H1 (cell line): Measurements from ENCODE around the gene PHRF1. TPM values are rescaled to one million over a fixed set of nuclear protein-coding genes. Genes with fewer than 3 reads are reported as not detected.

ENCODE experiments used
- CTCF ChIA-PET: fragments of 300-600 bp; sonication (Branson Sonifier 250); formaldehyde crosslinking; loops from one replicate; lab custom pipeline; 2021; ENCODE audit not compliant: partially characterized antibody; lab: Charles Lee
- POLR2A ChIA-PET: fragments of 300-600 bp; sonication (Branson Sonifier 250); formaldehyde crosslinking; loops from one replicate; lab custom pipeline; 2021; ENCODE audit warnings: inconsistent platforms; ENCODE audit not compliant: partially characterized antibody; lab: Charles Lee
- DNase-seq, 2 experiments: peaks; one replicate each; pipeline versions ENCODE4 v3.0.0 to v3.0.0-alpha.2; 2010 to 2022; ENCODE audit warnings: low spot score in 2 of 2, low read depth in 1 of 2, mixed read lengths in 1 of 2
- FAIRE-seq: peaks from 2 replicates; lab custom pipeline; 2011; peaks lifted over from hg19 to GRCh38; lab: Jason Lieb, UNC
- H2AFZ ChIP-seq: 2 replicates; pipeline ENCODE4 v1.8.1; 2012; ENCODE audit warnings: low read length, inconsistent platforms
- H2AK5ac ChIP-seq: 2 replicates; pipeline ENCODE4 v1.6.1; 2013; ENCODE audit warnings: low read depth, low read length
- H2BK120ac ChIP-seq: replicated peaks from 2 replicates; pipeline ENCODE3; 2013; ENCODE audit warnings: low read depth, low read length, inconsistent platforms
- H2BK12ac ChIP-seq: 2 replicates; pipeline ENCODE4 v1.6.1; 2013; ENCODE audit warnings: low read depth, low read length
- H2BK15ac ChIP-seq: 2 replicates; pipeline ENCODE4 v1.6.1; 2013; ENCODE audit warnings: low read length
- H2BK20ac ChIP-seq: 2 replicates; pipeline ENCODE4 v1.6.1; 2013; ENCODE audit warnings: low read length
- H2BK5ac ChIP-seq: 2 replicates; pipeline ENCODE4 v1.6.1; 2013; ENCODE audit warnings: low read depth, low read length
- H3K14ac ChIP-seq: 2 replicates; pipeline ENCODE4 v1.6.1; 2013; ENCODE audit warnings: inconsistent platforms; ENCODE audit not compliant: insufficient read length
- H3K18ac ChIP-seq: 2 replicates; pipeline ENCODE4 v1.6.1; 2013; ENCODE audit warnings: low read length; ENCODE audit errors: extremely low read depth
- H3K23ac ChIP-seq: 2 replicates; pipeline ENCODE4 v1.6.1; 2013; ENCODE audit warnings: inconsistent platforms; ENCODE audit not compliant: insufficient read length
- H3K23me2 ChIP-seq: 2 replicates; pipeline ENCODE4 v1.6.1; 2013; ENCODE audit warnings: low read depth, low read length
- H3K27ac ChIP-seq: 2 replicates; pipeline ENCODE4 v1.6.1; 2011; ENCODE audit warnings: low read depth, low read length, inconsistent platforms
- H3K27me3 ChIP-seq, 4 experiments: replicated peaks in 1 of 4; 1 replicate in 1 of 4; 2 replicates in 3 of 4; pipeline versions ENCODE4 v1.6.1 to v1.8.1; 2011 to 2013; ENCODE audit warnings: low read length in 3 of 4, mild to moderate bottlenecking in 3 of 4, inconsistent platforms in 2 of 4, mixed read lengths in 2 of 4, moderate library complexity in 1 of 4; ENCODE audit not compliant: control insufficient read depth in 3 of 4, insufficient read depth in 3 of 4; ENCODE audit errors: extremely low read depth in 1 of 4
- H3K36me3 ChIP-seq, 4 experiments: 2 replicates each; pipeline versions ENCODE4 v1.6.1 to v1.8.1; 2011 to 2013; ENCODE audit warnings: mild to moderate bottlenecking in 4 of 4, low read length in 3 of 4, moderate library complexity in 2 of 4, control low read depth in 1 of 4, inconsistent platforms in 1 of 4; ENCODE audit not compliant: insufficient read depth in 4 of 4, control insufficient read depth in 2 of 4
- H3K4ac ChIP-seq: replicated peaks from 2 replicates; pipeline ENCODE3; 2013; ENCODE audit warnings: low read length, low read depth, mixed read lengths, inconsistent platforms; ENCODE audit not compliant: insufficient read length
- H3K4me1 ChIP-seq, 4 experiments: replicated peaks in 1 of 4; 1 replicate in 1 of 4; 2 replicates in 3 of 4; pipeline versions ENCODE4 v1.6.1 to v1.8.1; 2011 to 2013; ENCODE audit warnings: low read length in 3 of 4, inconsistent platforms in 2 of 4, mixed read lengths in 1 of 4; ENCODE audit not compliant: insufficient read depth in 4 of 4, control insufficient read depth in 3 of 4
- H3K4me2 ChIP-seq, 2 experiments: 2 replicates each; pipeline versions ENCODE4 v1.6.1 to v1.8.1; 2011 to 2013; ENCODE audit warnings: low read depth in 2 of 2, low read length in 2 of 2, control low read depth in 1 of 2, inconsistent platforms in 1 of 2, mild to moderate bottlenecking in 1 of 2; ENCODE audit not compliant: insufficient read depth in 1 of 2
- H3K4me3 ChIP-seq, 4 experiments: fragments of 200-600, 300-600 bp in 1 of 4; sonication (generic), shearing (Covaris generic), sonication (Bioruptor Twin) in 1 of 4; 2 replicates each; pipeline versions ENCODE4 v1.5.1 to v1.8.1; 2011 to 2016; ENCODE audit warnings: low read length in 4 of 4, low read depth in 3 of 4, control low read depth in 2 of 4, inconsistent platforms in 2 of 4, mild to moderate bottlenecking in 2 of 4, mixed read lengths in 1 of 4, moderate library complexity in 1 of 4; ENCODE audit not compliant: insufficient read depth in 2 of 4; ENCODE audit errors: extremely low read depth in 1 of 4
- H3K56ac ChIP-seq: replicated peaks from 2 replicates; pipeline ENCODE3; 2013; ENCODE audit warnings: low read depth, mild to moderate bottlenecking, mixed read lengths, low read length, inconsistent platforms; ENCODE audit not compliant: insufficient read length
- H3K79me1 ChIP-seq: 2 replicates; pipeline ENCODE4 v1.6.1; 2013; ENCODE audit warnings: low read depth, low read length, control low read depth
- H3K79me2 ChIP-seq, 2 experiments: 2 replicates each; pipeline versions ENCODE4 v1.6.1 to v1.8.1; 2012 to 2013; ENCODE audit warnings: low read length in 2 of 2, mild to moderate bottlenecking in 2 of 2, inconsistent platforms in 1 of 2; ENCODE audit not compliant: insufficient read depth in 2 of 2, control insufficient read depth in 1 of 2
- H3K9ac ChIP-seq, 4 experiments: replicated peaks in 1 of 4; 1 replicate in 1 of 4; 2 replicates in 3 of 4; pipeline versions ENCODE4 v1.6.1 to v1.8.1; 2011 to 2013; ENCODE audit warnings: low read depth in 3 of 4, low read length in 3 of 4, control low read depth in 2 of 4, mild to moderate bottlenecking in 2 of 4, moderate library complexity in 2 of 4, inconsistent platforms in 1 of 4; ENCODE audit errors: extremely low read depth in 1 of 4
- H3K9me3 ChIP-seq, 2 experiments: 2 replicates each; pipeline versions ENCODE4 v1.6.1 to v1.8.1; 2012 to 2013; ENCODE audit warnings: mild to moderate bottlenecking in 2 of 2, moderate library complexity in 2 of 2, control low read depth in 1 of 2, inconsistent platforms in 1 of 2, low read depth in 1 of 2, low read length in 1 of 2, mixed read lengths in 1 of 2; ENCODE audit not compliant: insufficient read depth in 2 of 2
- H4K20me1 ChIP-seq, 2 experiments: replicated peaks in 1 of 2; 2 replicates each; pipeline versions ENCODE3 to v1.8.1; 2011 to 2013; ENCODE audit warnings: inconsistent platforms in 2 of 2, low read length in 2 of 2, mild to moderate bottlenecking in 1 of 2; ENCODE audit not compliant: insufficient read depth in 2 of 2, control insufficient read depth in 1 of 2
- H4K5ac ChIP-seq: 2 replicates; pipeline ENCODE4 v1.6.1; 2013; ENCODE audit warnings: low read length, low read depth, mixed read lengths, inconsistent platforms; ENCODE audit not compliant: insufficient read length
- H4K8ac ChIP-seq: 2 replicates; pipeline ENCODE4 v1.8.0; 2013; ENCODE audit warnings: mild to moderate bottlenecking, moderate library complexity, low read length, inconsistent platforms; ENCODE audit not compliant: insufficient read depth; ENCODE audit errors: extremely low read depth
- H4K91ac ChIP-seq: replicated peaks from 2 replicates; pipeline ENCODE3; 2013; ENCODE audit warnings: low read length, mixed read lengths, inconsistent platforms; ENCODE audit not compliant: insufficient read length
- ATF2 ChIP-seq: IDR thresholded peaks from 2 replicates; pipeline ENCODE4 v1.6.1; 2012; ENCODE audit warnings: low read length, inconsistent platforms
- ATF3 ChIP-seq: IDR thresholded peaks from 2 replicates; pipeline ENCODE4 v1.6.1; 2011; ENCODE audit warnings: low read depth, mild to moderate bottlenecking, low read length; ENCODE audit not compliant: insufficient read depth
- CHD2 ChIP-seq: IDR thresholded peaks from 2 replicates; pipeline ENCODE4 v1.6.1; 2012; ENCODE audit warnings: low read length, improper control_type of control experiment
- EP300 ChIP-seq, 2 experiments: IDR thresholded peaks; 1 replicate in 1 of 2; 2 replicates in 1 of 2; pipeline ENCODE4 v1.6.1; 2011 to 2012; ENCODE audit warnings: low read depth in 2 of 2, low read length in 2 of 2, mild to moderate bottlenecking in 2 of 2, borderline replicate concordance in 1 of 2, inconsistent platforms in 1 of 2, moderate library complexity in 1 of 2
- EZH2 ChIP-seq: fragments of 200-600 bp; sonication (generic); IDR thresholded peaks from 2 replicates; pipeline ENCODE4 v1.7.1; 2012; ENCODE audit warnings: low read depth, mild to moderate bottlenecking, moderate library complexity, low read length, inconsistent platforms; ENCODE audit not compliant: severe bottlenecking
- KDM4A ChIP-seq: IDR thresholded peaks from one replicate; pipeline ENCODE4 v1.7.1; 2012; ENCODE audit warnings: low read depth, mild to moderate bottlenecking, moderate library complexity, low read length, inconsistent platforms; ENCODE audit not compliant: severe bottlenecking
- RNF2 ChIP-seq: fragments of 200-900, 300-1000 bp; sonication (generic); IDR thresholded peaks from 2 replicates; pipeline ENCODE4 v1.7.1; 2016; ENCODE audit warnings: borderline replicate concordance, low read depth, mild to moderate bottlenecking, antibody characterized with exemption, low read length; ENCODE audit not compliant: poor library complexity, severe bottlenecking; ENCODE audit errors: missing control alignments
- RXRA ChIP-seq: IDR thresholded peaks from 2 replicates; pipeline ENCODE4 v1.6.1; 2011; ENCODE audit warnings: low read depth, mild to moderate bottlenecking, low read length, moderate library complexity; ENCODE audit not compliant: insufficient read depth
- SIRT6 ChIP-seq: IDR thresholded peaks from one replicate; pipeline ENCODE4 v1.7.1; 2012; ENCODE audit warnings: low read length, inconsistent platforms
- WGBS, 2 experiments: shearing (Covaris generic) in 1 of 2; methylation state at CpG; one replicate each; pipeline versions ENCODE4 v1.1.6 to v1.1.7; 2013 to 2015; ENCODE audit warnings: low lambda C conversion rate in 2 of 2, mixed read lengths in 2 of 2, inconsistent platforms in 1 of 2, low coverage in 1 of 2, missing lambda C conversion rate in 1 of 2; ENCODE audit not compliant: insufficient replicate concordance in 2 of 2, insufficient coverage in 1 of 2, insufficient read length in 1 of 2; ENCODE audit errors: extremely low coverage in 1 of 2, missing lambda C conversion rate in 1 of 2; 5-methylcytosine and 5-hydroxymethylcytosine counted together
- polyA plus RNA-seq, 7 experiments: library from polyadenylated mRNA; depleted of rRNA in 3 of 7; stranded (reverse) in 5 of 7; unstranded in 2 of 7; fragments of >200 nt in 5 of 7; fragments of 200-250 nt in 2 of 7; gene quantifications; 1 replicate in 5 of 7; 2 replicates in 1 of 7; 4 replicates in 1 of 7; pipeline versions ENCODE4 v1.2.1 to v1.2.3, GENCODE V29; 2011 to 2013; ENCODE audit warnings: missing spikeins in 2 of 7, mixed read lengths in 2 of 7
- total RNA-seq: library from RNA; stranded (reverse); fragmentation: NEBNext Ultra II Directional; extraction: Animal tissue kit (Norgen Biotek cat#: 25700); gene quantifications from 2 replicates; pipeline ENCODE4 v1.2.1, GENCODE V29; 2021

The PHRF1 gene
- total and polyA plus RNA-seq, 2 of the 8 experiments (the other 6 are each of a cell fraction or from before 2014, with no cell fraction given) = 13.4 to 37.3 TPM

GRCh38 chr11:581342-581741 lies 5.1 kb downstream of the PHRF1 start:
- FAIRE-seq (no peak), DNase-seq (no peak)
- Histone ChIP-seq H3K23me2 (peaks cover 7% of the 10 kb centered on the region), H2BK20ac (no peak overlapping the region), H3K18ac (no peak overlapping the region), H3K4me2 (no peak overlapping the region), H3K4ac (no peak overlapping the region), H2BK5ac (no peak overlapping the region), H3K27ac (no peak overlapping the region), H3K14ac (no peak overlapping the region), H3K9ac (no peak overlapping the region), H2BK15ac (no peak overlapping the region), H4K20me1 (peaks cover 47 to 51% of the 10 kb centered on the region in 2 experiments), H3K27me3 (no peaks in the 10 kb centered on the region), H3K56ac (no peak overlapping the region), H4K91ac (no peak overlapping the region), H4K5ac (no peak overlapping the region), H2AFZ (no peak overlapping the region), H3K79me1 (peaks cover 29% of the 10 kb centered on the region), H3K79me2 (peaks cover 38 to 64% of the 10 kb centered on the region in 2 experiments), H3K23ac (no peak overlapping the region), H2AK5ac (no peak overlapping the region), H4K8ac (peak overlapping the region; percentile 60; the same call in 1 of the 2 replicates), H3K4me3 (no peak overlapping the region), H2BK12ac (no peak overlapping the region), H3K4me1 (peaks cover 4 to 11% (median 5%) of the 10 kb centered on the region in 4 experiments; a peak in 6 of 7 replicates), H2BK120ac (no peak overlapping the region), H3K9me3 (no peaks in the 10 kb centered on the region), H3K36me3 (peaks cover 3 to 19% (median 14%) of the 10 kb centered on the region in 4 experiments; a peak in 6 of 8 replicates)
- ChIA-PET CTCF (interaction anchor here (1.1 to 1.6 kb wide), 3 partner anchors 15 to 116 kb away, joined by 3 to 5 read pairs (median 5); no protein-coding TSS in a partner anchor), POLR2A (interaction anchor here (0.6 to 0.7 kb wide), 2 partner anchors 15 to 170 kb away, joined by 3 read pairs; no protein-coding TSS in a partner anchor)
- WGBS, 2 experiments = 96% methylated on average over 14 of the region's 14 CpGs; no CpG with 5 or more reads in 1 of the 2 experiments
- TF ChIP-seq CHD2 (no peak), KDM4A (no peak), EZH2 (no peak), ATF3 (no peak), ATF2 (no peak), EP300 (IDR thresholded peaks at IDR 0.05; ENCODE audit: borderline replicate concordance in 1 of 2, low read depth in 2 of 2, low read length in 2 of 2) (no peak), RNF2 (no peak), SIRT6 (no peak), RXRA (no peak)
